Endothelial cell of umbilical vein (primary cell): ENCODE data around the gene PRR36. TPM values are rescaled to one million over a fixed set of nuclear protein-coding genes. Genes with fewer than 3 reads are reported as not detected.

Experiments used
- BruUV-seq: library from RNA; stranded (reverse); fragments of 400-500 nt; replicated peaks from 2 replicates; lab custom pipeline; 2021; lab: Mats Ljungman, UMichigan
- CTCF ChIA-PET: fragments of 300-600, 350-600 bp; sonication (Branson Sonifier 250); formaldehyde crosslinking; loops from one replicate; lab custom pipeline; 2021; ENCODE audit warnings: antibody characterized with exemption, inconsistent platforms; lab: Charles Lee
- POLR2A ChIA-PET: fragments of 300-600, 350-600 bp; sonication (Branson Sonifier 250); formaldehyde crosslinking; loops from one replicate; lab custom pipeline; 2021; ENCODE audit warnings: antibody characterized with exemption, inconsistent platforms; lab: Charles Lee
- DNase-seq: peaks from one replicate; pipeline ENCODE4 v3.0.0-alpha.2; 2011; ENCODE audit warnings: low read depth, low spot score
- FAIRE-seq: peaks from 2 replicates; lab custom pipeline; 2011; peaks lifted over from hg19 to GRCh38; lab: Jason Lieb, UNC
- H2AFZ ChIP-seq: 2 replicates; pipeline ENCODE4 v1.6.0; 2012; ENCODE audit warnings: low read depth, low read length, control low read depth, inconsistent platforms
- H3K27ac ChIP-seq: 2 replicates; pipeline ENCODE4 v1.5.1; 2011; ENCODE audit warnings: low read depth, mild to moderate bottlenecking, control low read depth, low read length, moderate library complexity; ENCODE audit not compliant: insufficient read depth
- H3K27me3 ChIP-seq, 2 experiments: 2 replicates each; pipeline versions ENCODE4 v1.6.0 to v1.6.1; 2011; ENCODE audit warnings: low read length in 2 of 2, mixed read lengths in 1 of 2; ENCODE audit not compliant: control insufficient read depth in 2 of 2, insufficient read depth in 2 of 2
- H3K36me3 ChIP-seq, 2 experiments: 2 replicates in 1 of 2; 3 replicates in 1 of 2; pipeline ENCODE4 v1.5.1; 2011; ENCODE audit warnings: low read length in 2 of 2, mild to moderate bottlenecking in 1 of 2, moderate library complexity in 1 of 2; ENCODE audit not compliant: control insufficient read depth in 2 of 2, insufficient read depth in 2 of 2; ENCODE audit errors: extremely low read depth in 1 of 2
- H3K4me1 ChIP-seq: 3 replicates; pipeline ENCODE4 v1.5.1; 2011; ENCODE audit warnings: mild to moderate bottlenecking, low read length; ENCODE audit not compliant: control insufficient read depth, insufficient read depth; ENCODE audit errors: extremely low read depth
- H3K4me2 ChIP-seq: 2 replicates; pipeline ENCODE4 v1.6.1; 2011; ENCODE audit warnings: low read length, control low read depth, mixed read lengths; ENCODE audit not compliant: insufficient read depth
- H3K4me3 ChIP-seq, 3 experiments: fragments of 200-600 bp in 1 of 3; sonication (generic), shearing (Covaris generic) in 1 of 3; replicated peaks in 1 of 3; 2 replicates each; pipeline ENCODE4 v1.5.1; 2011 to 2016; ENCODE audit warnings: control low read depth in 3 of 3, low read length in 3 of 3, mild to moderate bottlenecking in 2 of 3, inconsistent platforms in 1 of 3, low read depth in 1 of 3, moderate library complexity in 1 of 3; ENCODE audit not compliant: insufficient read depth in 1 of 3
- H3K79me2 ChIP-seq: 2 replicates; pipeline ENCODE4 v1.6.0; 2012; ENCODE audit warnings: low read length, inconsistent platforms; ENCODE audit not compliant: control insufficient read depth, insufficient read depth
- H3K9ac ChIP-seq: replicated peaks from 2 replicates; pipeline ENCODE3; 2011; ENCODE audit warnings: low read length, control low read depth; ENCODE audit not compliant: insufficient read depth; ENCODE audit errors: extremely low read depth
- H3K9me1 ChIP-seq: replicated peaks from 3 replicates; pipeline ENCODE4 v1.6.0; 2011; ENCODE audit warnings: mild to moderate bottlenecking, low read length; ENCODE audit not compliant: control insufficient read depth, insufficient read depth; ENCODE audit errors: extremely low read depth
- H3K9me3 ChIP-seq: replicated peaks from 2 replicates; pipeline ENCODE4 v1.5.1; 2012; ENCODE audit warnings: low read length, inconsistent platforms; ENCODE audit not compliant: control insufficient read depth, insufficient read depth
- H4K20me1 ChIP-seq: replicated peaks from 2 replicates; pipeline ENCODE3; 2011; ENCODE audit warnings: mild to moderate bottlenecking, low read length; ENCODE audit not compliant: control insufficient read depth, insufficient read depth; ENCODE audit errors: extremely low read depth
- GATA2 ChIP-seq: IDR thresholded peaks from 2 replicates; pipeline ENCODE4 v1.7.0; 2011; ENCODE audit warnings: low read depth, mild to moderate bottlenecking, moderate library complexity, mixed read lengths, low read length; ENCODE audit not compliant: insufficient read length, insufficient read depth
- MYC ChIP-seq: IDR thresholded peaks from one replicate; pipeline ENCODE4 v1.6.1; 2011; ENCODE audit warnings: mild to moderate bottlenecking, low read depth, low read length
- POLR2A ChIP-seq: IDR thresholded peaks from 2 replicates; pipeline ENCODE4 v1.6.1; 2012; ENCODE audit warnings: low read depth, mild to moderate bottlenecking, control low read depth, low read length
- POLR2AphosphoS5 ChIP-seq: IDR thresholded peaks from 2 replicates; pipeline ENCODE4 v1.6.1; 2012; ENCODE audit warnings: low read depth, mild to moderate bottlenecking, control low read depth, low read length, moderate library complexity; ENCODE audit not compliant: insufficient read depth
- dilution Hi-C: fragments of 300-500 bp; cut with MboI; formaldehyde crosslinking; loops from one replicate; pipeline ENCODE4 v1.15.0; 2019; ENCODE audit warnings: low sequenced_read_pairs; ENCODE audit not compliant: extremely low pct_ligation_motif_present
- intact Hi-C: fragments of 100-400 bp; cut with micrococcal nuclease; formaldehyde crosslinking; loops from one replicate; pipeline ENCODE4 v1.10.0; 2022
- polyA plus RNA-seq, 4 experiments: library from polyadenylated mRNA; depleted of rRNA in 3 of 4; stranded (reverse) in 3 of 4; unstranded in 1 of 4; fragments of >200 nt; gene quantifications; 2 replicates each; pipeline versions ENCODE4 v1.2.1 to v1.2.3, GENCODE V29; 2011 to 2012; ENCODE audit warnings: missing spikeins in 1 of 4
- total RNA-seq: library from RNA; stranded (reverse); gene quantifications from 2 replicates; pipeline ENCODE4 v1.2.3, GENCODE V29; 2021
- TF ChIP-seq, protein P1 (sequence below): IDR thresholded peaks from 2 replicates; pipeline ENCODE4 v1.6.1; 2011; ENCODE audit not compliant: insufficient read depth, insufficient read length

Gene PRR36
- total and polyA plus RNA-seq, 2 donors (not counting 3 experiments of a cell fraction or from before 2014, with no cell fraction given) = not detected

DNA sequence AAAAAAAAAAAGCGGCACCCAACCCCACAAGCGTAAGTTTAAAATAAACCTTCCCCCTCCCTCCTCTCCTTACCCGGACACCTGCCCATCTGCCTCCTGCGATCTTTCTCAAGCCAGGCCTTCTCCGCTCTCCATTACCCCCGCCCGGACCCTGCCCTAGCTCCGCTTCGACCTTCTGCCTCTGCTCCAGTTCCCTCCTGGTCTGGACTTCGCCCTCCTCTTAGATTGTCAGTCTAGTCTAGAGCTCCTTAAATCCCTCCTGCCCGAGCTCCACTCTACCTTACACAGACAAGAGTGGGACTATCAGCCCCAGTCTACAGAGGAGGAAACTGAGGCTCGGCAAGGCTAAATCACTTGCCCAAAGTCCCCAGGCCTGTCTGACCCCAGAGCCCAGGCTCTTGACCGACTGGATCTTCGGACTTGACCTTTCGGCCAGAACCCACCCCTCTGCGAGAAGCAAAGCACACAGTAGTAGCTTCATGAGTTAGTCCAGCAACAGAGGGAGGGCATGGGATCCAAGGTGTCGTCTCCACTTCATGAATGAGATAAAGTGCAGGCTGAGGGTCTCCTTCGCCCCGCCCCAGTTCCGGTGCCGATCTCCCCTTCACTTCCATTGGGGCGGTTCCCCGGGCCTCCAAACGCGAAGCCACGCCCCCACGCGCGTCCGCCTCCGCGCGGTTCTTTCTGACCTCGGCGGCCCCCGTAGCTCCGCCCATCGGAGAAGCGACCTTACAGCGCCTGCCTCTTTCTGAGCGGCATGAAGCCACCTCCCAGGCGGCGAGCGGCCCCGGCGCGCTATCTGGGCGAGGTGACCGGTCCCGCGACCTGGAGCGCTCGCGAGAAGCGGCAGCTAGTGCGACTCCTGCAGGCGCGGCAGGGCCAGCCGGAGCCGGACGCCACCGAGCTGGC is 45.7 kb upstream of the PRR36 start, which contains the start of gene SNAPC2:
Gene SNAPC2 (plus strand): TSS at position 729 of the 909 bp plus-strand sequence. CDS start 29 bp downstream, at position 758.
- peak within 1 kb of the TSS; percentile 13 for H3K27ac ChIP-seq
- ChIA-PET CTCF (interaction anchor here (0.6 to 5.1 kb wide), 14 partner anchors 8 to 352 kb away, joined by 3 to 34 read pairs (median 7); partner anchors contain the start of genes MAP2K7 and TIMM44), POLR2A (interaction anchor here (0.5 to 2.1 kb wide), 8 partner anchors 8 to 317 kb away, joined by 3 to 13 read pairs (median 4); partner anchors contain the start of genes MAP2K7 and TIMM44)
- no peaks in the 10 kb centered on the region for H3K9me1 ChIP-seq
- no TSS peak for BruUV-seq
- no peak for TF ChIP-seq MYC
- TF ChIP-seq, protein P1, sequence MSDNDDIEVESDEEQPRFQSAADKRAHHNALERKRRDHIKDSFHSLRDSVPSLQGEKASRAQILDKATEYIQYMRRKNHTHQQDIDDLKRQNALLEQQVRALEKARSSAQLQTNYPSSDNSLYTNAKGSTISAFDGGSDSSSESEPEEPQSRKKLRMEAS = no peak
- TF ChIP-seq POLR2AphosphoS5 = peak; percentile 58
- TF ChIP-seq POLR2A = peak; percentile 68
- TF ChIP-seq GATA2 = no peak
- peaks cover 0 to 5% of the 10 kb centered on the region in 2 experiments for H3K36me3 ChIP-seq
- no peaks in the 10 kb centered on the region for H4K20me1 ChIP-seq
- DNase-seq (peak; percentile 94), FAIRE-seq (no peak)
- peak within 1 kb of the TSS; percentile 82 for H3K4me2 ChIP-seq
- H3K9ac ChIP-seq = peak within 1 kb of the TSS; percentile 24
- H3K9me3 ChIP-seq = no peaks in the 10 kb centered on the region
- dilution Hi-C loops (no loop called here), intact Hi-C loops (loop anchor here (1.0 to 5.0 kb wide), 5 partner anchors 17 to 291 kb away; partner anchors contain the start of genes MAP2K7, PET100, TIMM44 and TRAPPC5)
- H3K27me3 ChIP-seq = peaks cover 18 to 31% of the 10 kb centered on the region in 2 experiments
- H3K4me3 ChIP-seq = peak within 1 kb of the TSS; percentile 61 to 79 (median 63)
- H3K4me1 ChIP-seq = peaks cover 22% of the 10 kb centered on the region
- no peaks in the 10 kb centered on the region for H3K79me2 ChIP-seq
- H2AFZ ChIP-seq = peak within 1 kb of the TSS; percentile 84
